NCI-H2081 treated with DMSO at 0.1 percent for 48 hours (cell line): ENCODE results near the gene MORC4.

ENCODE experiments used
- DNase-seq: peaks from one replicate; lab custom pipeline; 2025; lab: John Stamatoyannopoulos, UW

The MORC4 gene

DNA sequence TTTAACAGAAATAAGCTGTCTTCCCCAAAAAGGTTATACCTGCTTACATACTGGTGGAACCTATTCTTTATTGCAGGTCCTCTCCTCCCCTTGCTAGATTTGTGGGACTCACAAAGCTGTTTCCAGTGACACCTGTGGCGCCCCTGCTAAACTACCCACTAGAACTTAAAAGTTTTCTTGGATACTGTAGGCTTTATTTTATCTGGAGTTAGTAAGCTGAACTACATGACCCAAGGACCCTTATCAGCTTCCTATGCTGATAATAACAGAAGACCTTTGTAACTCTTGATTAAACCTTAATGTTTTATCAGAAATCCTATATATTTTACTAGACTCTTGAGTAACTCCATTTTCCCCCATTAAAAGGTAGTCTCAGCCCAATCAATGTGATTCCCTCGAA, 47.5 kb downstream of the MORC4 start:
- DNase-seq: no peak

DNA sequence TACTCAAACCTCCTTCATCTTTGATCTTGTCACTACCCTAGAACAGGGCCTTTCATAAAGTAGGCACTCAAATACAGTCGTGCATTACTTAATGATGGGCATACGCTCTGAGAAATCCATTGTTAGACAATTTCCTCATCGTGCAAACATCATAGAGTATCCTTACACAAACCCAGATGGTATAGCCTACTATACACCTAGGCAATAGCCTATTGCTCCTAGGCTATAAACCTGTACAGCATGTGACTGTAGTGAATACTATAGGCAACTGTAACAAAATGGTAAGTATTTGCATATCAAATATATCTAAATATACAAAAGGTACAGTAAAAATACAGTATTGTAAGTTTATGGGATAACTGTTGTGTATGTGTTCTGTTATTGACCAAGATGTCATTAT, 47.9 kb downstream of the MORC4 start:
- no peak for DNase-seq

DNA sequence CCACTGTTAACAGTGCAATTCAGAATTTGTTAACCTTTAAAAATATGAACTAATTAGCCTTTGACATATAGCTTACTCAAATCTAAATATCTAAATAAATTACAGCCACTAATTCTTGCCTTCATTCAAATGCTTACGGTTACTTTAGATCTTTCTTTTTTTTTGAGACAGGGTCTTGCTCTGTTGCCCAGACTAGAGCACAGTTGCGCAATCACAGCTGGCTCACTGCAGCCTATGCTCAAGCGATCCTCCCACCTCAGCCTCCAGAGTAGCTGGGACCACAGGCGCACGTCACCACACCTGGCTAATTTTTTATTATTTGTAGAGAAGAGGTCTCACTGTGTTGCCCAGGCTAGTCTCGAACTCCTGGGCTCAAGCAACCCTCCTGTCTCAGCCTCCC, 48.8 kb downstream of the MORC4 start:
- no peak for DNase-seq

GRCh38 chrX:106950381-106950780, 49.6 kb downstream of the MORC4 start:
- DNase-seq: no peak

DNA sequence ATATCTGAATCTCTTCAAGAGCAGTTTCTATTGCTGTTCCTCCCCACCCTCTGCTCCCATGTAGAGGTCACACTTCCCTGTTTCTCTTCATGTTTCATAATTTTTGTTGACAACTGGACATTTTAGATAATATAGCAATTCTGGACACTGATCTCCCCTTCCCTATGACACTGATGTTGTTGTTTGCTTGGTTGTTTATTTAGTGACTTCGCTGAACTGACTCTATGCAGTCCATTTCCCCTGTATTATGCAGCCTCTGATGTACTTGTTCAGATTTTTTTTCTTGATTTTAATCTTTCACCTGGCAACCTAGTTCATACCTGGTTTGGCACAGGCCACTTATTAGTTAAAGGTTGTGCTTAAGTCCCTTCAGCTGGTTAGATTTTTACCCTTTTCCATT, 50.6 kb downstream of the MORC4 start:
- DNase-seq: no peak

DNA sequence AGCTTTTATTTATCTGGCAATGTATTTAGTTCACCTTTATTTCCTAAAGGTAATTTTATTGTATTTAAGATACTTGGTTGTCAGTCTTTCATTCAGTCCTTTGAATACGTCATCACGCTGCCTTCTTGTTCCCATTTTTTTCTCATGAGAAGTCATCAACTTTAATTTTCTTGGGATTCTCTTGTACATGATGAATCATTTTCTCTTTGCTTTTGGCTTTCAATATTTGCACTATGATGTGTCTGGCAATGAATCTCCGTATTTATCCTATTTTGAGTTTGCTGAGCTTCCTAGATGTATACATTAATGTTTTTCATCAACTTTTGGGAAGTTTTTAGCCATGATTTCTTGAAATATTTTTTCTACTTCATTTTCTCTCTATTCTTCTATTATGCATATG, 51.4 kb downstream of the MORC4 start:
- no peak for DNase-seq

- no peak for DNase-seq
These were observed 53.5 kb downstream of the MORC4 start for GRCh38 chrX:106946464-106946863.

DNA sequence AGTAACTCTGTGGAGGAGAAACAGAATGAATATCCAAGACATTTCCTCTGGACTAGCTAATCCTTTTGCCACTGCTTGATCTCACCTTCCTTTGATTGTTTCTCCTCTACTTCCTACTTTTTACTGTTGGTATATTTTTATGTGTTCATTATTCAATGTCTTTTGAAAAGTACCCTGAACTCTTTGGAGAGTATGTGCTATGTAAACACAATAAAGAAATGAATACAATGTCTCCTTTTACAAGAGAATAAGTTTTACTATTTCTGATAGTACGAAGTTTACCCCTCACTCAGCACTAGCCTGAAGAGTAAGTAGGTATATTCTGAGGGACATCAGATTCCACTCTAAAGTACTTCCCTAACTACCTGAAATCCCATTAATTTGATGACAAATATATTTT, 59.9 kb downstream of the MORC4 start:
- DNase-seq: no peak

DNA sequence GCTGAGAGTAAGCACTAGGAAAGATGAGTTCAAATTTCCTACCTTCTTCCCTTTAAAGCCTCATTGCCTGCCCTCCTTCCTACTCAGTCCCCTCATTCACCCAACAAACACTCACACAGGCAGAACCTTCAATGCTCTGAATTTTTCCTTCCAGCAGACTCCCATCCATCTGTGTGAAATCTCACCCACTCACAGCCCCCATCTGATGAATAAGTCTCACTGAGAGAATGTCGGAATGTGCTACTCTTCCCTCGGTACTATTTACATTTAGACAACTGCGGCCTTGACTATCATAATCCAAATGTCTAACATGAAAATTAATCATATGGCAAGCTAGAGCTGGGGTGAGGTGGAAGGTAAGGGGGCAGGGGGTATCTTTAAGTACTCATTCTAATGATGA, 60.4 kb downstream of the MORC4 start:
- DNase-seq: no peak

GRCh38 chrX:106936246-106936645, 63.8 kb downstream of the MORC4 start:
- DNase-seq: no peak

DNA sequence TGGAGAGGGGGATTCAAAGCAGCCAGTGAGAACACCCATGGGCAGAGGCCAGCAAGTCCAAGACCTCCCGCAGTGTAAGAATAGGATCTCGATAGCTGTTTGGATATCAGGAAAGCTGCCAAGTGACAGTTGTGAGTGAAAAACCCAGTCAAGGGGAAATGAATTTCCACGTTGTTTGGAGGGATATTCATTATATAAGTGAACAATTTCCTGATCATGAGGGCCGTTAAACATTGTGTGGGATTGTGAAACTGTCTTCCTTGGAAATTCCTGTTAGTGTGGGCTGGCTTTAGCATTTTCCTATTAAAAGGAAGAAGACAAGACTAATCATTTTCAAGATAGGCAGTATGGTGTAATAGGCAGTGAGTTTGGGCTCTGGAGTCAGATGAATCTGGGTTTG, 64.8 kb downstream of the MORC4 start:
- DNase-seq: no peak

DNA sequence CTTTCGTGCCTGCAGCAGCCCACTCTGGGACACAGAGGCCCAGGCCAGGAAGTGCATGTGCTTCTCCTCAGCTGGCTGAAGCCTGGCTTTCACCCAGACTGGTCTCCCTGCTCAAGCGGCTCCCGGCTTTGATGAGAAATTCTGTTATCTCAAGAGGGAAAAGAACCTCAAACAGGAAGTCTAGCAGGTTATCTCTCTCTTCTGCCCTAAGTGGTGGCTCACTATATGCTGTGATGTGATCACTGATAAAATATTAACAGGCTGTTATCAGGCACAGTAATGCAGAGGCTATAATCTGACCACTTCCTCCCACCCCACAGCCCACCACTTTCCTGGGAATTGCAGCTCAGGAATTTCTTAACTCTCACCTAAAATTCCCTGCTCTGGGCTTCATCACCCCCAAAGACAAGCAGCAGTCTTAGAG, 66.5 kb downstream of the MORC4 start:
- no peak for DNase-seq

- no peak for DNase-seq
These were observed 67.0 kb downstream of the MORC4 start for GRCh38 chrX:106932960-106933537.

GRCh38 chrX:106932492-106932923, 67.5 kb downstream of the MORC4 start:
- DNase-seq: no peak

GRCh38 chrX:106931831-106932491, 68.1 kb downstream of the MORC4 start:
- DNase-seq: no peak

- DNase-seq: no peak
These were observed 71.8 kb downstream of the MORC4 start for GRCh38 chrX:106928227-106928626.

DNA sequence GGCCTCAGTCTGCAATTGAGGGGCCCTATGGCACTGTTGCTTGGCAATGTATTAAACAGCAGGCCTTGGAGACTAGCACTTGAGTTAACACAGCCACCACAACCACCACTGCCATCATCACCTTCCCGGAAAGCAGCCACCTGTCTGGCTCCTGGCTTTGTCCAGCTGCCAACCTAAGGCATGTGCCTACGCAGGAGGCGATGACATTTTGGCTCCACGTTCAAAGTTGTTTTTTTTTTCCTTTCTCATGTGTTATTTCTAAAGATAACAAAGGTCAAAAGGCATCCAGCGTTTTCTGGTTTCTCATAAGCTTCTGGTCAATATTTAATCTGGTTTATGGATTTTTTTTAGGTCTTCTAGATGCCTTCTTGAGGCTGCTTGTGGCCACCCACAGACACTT, 72.3 kb downstream of the MORC4 start:
- DNase-seq: no peak

- no peak for DNase-seq
These were observed 73.0 kb downstream of the MORC4 start for GRCh38 chrX:106927023-106927422.

- DNase-seq: no peak
These were observed 78.4 kb downstream of the MORC4 start for GRCh38 chrX:106921637-106922036.

DNA sequence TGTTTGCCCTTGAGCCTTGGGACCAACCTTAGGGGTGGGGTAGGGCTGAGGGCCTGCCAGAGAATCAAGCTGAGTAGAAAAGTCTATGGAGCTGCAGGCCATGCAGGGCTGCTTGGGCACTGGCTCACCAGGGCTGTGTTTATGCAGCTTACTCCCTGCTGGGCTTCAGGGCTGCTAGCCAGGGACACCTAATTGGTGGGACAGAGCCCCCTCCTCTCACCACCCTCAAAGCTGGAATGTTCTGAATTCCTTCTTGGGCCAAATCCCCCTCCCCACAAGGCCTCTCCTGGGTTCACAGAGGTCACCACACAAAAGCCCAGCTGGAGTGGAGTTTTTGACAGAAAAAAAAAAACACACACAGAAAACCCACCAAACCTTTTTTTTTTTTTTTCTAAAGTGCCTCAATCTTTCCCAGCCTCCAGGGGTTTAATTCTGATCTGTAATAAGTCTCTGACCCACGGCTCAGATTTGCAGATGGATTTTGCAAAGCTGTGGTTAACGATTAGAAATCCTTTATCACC, 80.0 kb downstream of the MORC4 start, which contains the start of gene CLDN2:
Gene CLDN2, plus strand, starts transcription at position 471 of the 521 bp plus-strand sequence. CDS start 7,827 bp downstream, outside the sequence.
- no peak for DNase-seq

- no peak for DNase-seq
These were observed 82.0 kb downstream of the MORC4 start for GRCh38 chrX:106917830-106918500.

GRCh38 chrX:106912864-106913263, 87.1 kb downstream of the MORC4 start:
- DNase-seq: no peak

DNA sequence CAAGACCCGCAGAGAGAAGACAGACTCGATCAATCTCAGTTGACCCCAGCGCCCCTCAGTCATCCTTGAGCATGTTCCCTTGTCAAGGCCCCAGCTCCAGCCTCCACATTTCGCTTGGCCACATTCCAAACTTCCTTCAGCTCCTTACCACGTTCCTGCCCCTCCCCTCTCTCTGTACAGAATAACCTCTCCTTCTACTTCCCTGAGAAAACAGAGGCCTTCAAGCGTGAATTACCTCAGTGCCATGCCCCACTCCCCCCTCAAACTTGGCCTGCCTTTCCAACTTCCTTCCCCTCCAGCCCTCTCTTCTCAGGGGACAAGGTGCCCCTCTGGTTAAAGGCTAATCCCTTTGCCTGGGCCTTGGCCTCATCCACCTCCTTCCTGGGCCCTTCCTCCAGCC, 93.7 kb downstream of the MORC4 start:
- no peak for DNase-seq
